Activated gamma-delta T cell (primary cell): Measurements from ENCODE around the gene CACNA1G.

ENCODE experiments used
- DNase-seq: peaks from one replicate; lab custom pipeline; 2025; lab: John Stamatoyannopoulos, UW

CACNA1G gene

GRCh38 chr17:50568659-50569058, 8.1 kb downstream of the CACNA1G start:
- DNase-seq: no peak

- DNase-seq: no peak
Observed at GRCh38 chr17:50569592-50569991, 9.1 kb downstream of the CACNA1G start.

DNA sequence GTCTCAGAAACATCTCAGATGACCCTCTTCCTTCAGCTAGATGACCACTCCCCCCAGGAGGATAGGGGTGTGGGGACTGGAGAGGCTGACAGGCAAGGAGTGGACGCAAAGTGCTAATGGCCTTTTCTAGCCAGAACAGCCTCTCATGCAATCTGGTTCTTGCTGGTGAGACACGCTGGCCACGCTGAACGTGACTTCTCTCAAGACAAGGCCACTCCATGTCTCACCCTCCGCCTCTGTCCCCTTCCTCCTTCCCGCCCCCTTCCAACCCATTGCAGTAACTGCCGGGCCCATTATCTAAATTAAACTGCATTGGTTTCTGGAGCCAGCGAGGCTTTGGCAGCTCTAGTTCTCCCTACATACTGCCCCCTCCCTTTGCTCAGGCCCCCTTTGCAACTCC, 9.5 kb downstream of the CACNA1G start:
- no peak for DNase-seq

GRCh38 chr17:50570528-50570927, 10.0 kb downstream of the CACNA1G start:
- no peak for DNase-seq

DNA sequence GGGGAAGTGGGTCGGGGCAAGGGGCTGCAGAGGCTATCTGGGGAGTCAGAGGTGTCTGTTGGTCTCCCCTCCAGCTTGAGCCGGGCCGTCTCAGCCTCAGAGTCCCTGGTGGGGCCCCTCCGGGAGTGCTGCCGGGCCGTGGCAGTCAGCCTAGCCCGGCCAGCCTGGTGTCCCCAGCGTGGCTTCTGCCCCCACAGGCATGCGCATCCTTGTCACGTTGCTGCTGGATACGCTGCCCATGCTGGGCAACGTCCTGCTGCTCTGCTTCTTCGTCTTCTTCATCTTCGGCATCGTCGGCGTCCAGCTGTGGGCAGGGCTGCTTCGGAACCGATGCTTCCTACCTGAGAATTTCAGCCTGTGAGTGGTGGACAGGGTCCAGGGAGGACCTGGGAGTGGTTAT, 11.2 kb downstream of the CACNA1G start:
- no peak for DNase-seq

DNA sequence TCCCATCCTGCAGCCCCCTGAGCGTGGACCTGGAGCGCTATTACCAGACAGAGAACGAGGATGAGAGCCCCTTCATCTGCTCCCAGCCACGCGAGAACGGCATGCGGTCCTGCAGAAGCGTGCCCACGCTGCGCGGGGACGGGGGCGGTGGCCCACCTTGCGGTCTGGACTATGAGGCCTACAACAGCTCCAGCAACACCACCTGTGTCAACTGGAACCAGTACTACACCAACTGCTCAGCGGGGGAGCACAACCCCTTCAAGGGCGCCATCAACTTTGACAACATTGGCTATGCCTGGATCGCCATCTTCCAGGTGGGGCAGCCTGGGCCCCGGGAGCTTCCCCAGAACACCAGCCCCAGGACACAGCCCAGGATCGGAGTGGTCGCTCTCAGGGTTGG, 12.0 kb downstream of the CACNA1G start:
- DNase-seq: no peak

- DNase-seq: no peak
Observed at GRCh38 chr17:50573866-50574611, 13.5 kb downstream of the CACNA1G start.

DNA sequence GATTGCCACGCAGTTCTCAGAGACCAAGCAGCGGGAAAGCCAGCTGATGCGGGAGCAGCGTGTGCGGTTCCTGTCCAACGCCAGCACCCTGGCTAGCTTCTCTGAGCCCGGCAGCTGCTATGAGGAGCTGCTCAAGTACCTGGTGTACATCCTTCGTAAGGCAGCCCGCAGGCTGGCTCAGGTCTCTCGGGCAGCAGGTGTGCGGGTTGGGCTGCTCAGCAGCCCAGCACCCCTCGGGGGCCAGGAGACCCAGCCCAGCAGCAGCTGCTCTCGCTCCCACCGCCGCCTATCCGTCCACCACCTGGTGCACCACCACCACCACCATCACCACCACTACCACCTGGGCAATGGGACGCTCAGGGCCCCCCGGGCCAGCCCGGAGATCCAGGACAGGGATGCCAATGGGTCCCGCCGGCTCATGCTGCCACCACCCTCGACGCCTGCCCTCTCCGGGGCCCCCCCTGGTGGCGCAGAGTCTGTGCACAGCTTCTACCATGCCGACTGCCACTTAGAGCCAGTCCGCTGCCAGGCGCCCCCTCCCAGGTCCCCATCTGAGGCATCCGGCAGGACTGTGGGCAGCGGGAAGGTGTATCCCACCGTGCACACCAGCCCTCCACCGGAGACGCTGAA, 15.2 kb downstream of the CACNA1G start:
- no peak for DNase-seq

DNA sequence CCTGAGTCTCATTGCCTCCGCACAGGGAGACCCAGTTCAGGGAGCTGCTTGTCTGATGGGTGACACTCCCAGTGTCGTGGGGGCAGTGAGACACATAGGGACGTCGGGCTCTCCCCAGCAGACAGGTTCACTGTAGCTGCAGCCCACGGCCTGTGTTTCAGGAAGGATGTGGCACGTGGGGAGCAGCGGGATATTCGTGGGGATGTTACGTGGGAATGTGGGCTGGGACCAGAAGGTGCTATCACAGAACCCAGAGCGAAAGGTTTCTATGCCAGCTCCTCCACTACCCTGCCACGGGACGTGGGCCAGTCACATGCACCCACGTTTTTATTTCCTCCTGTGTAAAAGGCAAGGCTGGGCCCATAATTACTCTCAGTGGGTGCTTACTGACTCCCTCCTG, 16.3 kb downstream of the CACNA1G start:
- DNase-seq: no peak

GRCh38 chr17:50577451-50577954, 17.0 kb downstream of the CACNA1G start:
- no peak for DNase-seq

DNA sequence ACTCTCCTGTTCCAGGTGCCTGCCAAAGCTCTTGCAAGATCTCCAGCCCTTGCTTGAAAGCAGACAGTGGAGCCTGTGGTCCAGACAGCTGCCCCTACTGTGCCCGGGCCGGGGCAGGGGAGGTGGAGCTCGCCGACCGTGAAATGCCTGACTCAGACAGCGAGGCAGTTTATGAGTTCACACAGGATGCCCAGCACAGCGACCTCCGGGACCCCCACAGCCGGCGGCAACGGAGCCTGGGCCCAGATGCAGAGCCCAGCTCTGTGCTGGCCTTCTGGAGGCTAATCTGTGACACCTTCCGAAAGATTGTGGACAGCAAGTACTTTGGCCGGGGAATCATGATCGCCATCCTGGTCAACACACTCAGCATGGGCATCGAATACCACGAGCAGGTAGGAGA, 17.7 kb downstream of the CACNA1G start:
- no peak for DNase-seq

DNA sequence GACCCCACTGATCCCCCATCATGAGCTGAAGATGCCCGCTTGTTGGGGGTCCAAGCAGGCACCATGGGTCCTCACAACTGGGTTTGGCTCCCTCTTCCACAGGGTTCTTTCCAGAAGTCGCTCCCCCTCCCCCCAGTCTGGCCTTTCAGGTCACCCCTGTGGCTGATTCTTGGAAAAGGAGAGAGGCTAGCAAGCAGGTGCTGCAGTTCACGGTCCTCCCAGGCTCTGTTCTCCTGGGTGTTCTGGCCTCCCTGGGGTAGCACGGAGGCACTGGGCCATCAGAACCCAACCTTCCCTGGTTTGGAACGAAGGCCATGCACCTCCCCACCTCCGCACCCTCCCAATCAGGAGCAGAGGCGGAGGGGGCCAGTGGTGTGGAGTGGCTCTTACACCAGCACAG, 18.9 kb downstream of the CACNA1G start:
- no peak for DNase-seq

- no peak for DNase-seq
Observed at GRCh38 chr17:50580646-50581045, 20.1 kb downstream of the CACNA1G start.

GRCh38 chr17:50581316-50581715, 20.8 kb downstream of the CACNA1G start:
- no peak for DNase-seq

DNA sequence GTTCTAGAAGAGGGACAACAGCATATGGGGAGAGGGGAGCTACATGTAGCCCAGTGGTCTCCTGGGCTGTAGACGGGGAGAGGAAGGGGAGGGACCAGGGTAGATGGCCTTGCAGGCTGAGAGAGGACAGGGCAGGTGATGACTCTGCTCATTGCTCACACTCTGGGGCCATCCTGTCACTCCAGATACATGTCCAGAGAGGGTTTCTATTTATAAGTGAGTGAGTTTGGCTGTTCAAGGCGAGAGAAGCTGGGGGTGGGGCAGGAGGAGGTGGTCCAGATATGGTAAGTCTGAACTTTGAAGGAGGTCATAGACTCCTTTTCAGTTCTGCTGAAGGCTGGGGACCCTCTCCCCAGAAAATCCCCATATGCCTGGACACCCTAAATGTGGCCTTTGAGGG, 22.2 kb downstream of the CACNA1G start:
- DNase-seq: no peak

DNA sequence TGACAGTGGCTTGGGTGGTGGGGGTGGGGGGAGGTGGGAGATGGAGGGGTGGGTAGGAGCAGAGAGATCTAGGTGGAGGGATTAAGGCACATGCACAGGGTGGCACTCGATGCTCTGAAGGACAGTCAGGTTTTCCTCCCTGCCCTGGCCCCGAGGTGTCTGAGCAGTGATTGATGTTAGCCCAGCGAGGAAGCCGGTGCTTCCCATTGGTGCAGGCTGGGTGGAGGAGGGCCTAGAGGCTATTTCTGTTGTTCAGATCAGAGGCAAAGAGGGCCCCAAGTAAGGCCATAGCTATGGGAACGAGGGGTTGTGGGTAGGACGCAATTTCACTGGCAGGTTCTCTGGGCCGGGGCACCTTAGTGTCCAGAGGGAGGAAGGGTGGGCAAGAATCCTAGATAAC, 23.1 kb downstream of the CACNA1G start:
- no peak for DNase-seq

GRCh38 chr17:50584116-50584515, 23.6 kb downstream of the CACNA1G start:
- no peak for DNase-seq

GRCh38 chr17:50584749-50585148, 24.2 kb downstream of the CACNA1G start:
- no peak for DNase-seq

DNA sequence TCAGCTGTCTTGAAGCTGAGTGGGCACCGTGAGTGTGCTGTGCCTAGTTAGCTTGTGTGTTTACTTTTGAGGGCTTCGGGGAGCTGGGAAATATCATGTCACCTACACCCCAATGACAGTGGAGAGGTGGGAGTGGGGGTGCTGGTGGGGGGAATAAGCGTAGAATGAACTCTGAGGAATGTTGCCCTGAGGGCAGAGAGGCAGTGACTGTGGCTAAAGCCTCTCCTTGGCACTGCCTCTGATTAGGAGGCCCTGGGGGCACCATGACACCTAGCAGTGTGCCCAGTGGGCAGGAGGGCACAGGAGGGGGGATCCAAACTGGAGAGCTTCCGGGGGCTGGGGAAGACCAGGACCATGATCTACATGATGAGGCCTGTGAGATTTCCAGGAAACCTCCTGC, 24.8 kb downstream of the CACNA1G start:
- no peak for DNase-seq

GRCh38 chr17:50585891-50586290, 25.4 kb downstream of the CACNA1G start:
- DNase-seq: no peak

DNA sequence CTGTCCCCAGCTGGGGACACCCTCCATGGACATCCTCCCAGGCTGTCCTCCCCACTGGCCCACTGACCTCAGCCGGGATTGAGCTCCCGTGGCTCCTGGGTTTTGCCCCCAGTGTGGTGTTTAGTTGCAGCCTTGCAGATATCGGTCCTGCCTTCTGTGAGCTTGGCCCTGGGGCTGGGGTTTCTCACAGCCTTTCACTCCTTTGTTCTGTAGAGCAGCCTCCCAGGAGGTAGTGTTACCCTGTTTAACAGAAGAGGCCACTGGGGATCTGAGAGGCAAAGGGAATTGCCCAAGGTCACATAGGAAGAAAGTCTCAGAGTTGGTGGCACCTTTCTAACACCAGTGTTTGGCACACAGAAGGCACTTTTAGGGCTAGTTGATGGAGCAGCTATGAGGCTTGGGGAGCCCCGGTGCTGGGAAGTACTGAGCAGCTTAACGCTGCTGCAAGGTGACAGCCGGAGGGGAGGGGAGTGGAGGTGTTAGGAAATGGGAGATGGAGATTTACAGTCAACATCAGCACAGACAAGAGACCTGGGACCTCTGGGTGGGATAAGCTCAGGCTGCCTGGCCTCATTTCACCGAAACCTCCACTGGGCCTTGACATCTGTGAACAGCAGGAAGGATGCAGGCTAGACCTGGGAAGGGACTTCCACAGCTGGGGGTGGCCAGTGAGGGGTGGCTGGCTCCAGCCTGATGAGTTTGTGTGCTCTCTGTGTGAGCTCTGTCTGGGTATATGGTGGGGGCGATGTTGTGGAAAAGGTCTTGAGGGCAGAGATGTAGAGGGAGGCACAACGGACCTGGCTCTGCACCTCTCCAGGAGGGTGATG, 26.1 kb downstream of the CACNA1G start:
- DNase-seq: no peak

DNA sequence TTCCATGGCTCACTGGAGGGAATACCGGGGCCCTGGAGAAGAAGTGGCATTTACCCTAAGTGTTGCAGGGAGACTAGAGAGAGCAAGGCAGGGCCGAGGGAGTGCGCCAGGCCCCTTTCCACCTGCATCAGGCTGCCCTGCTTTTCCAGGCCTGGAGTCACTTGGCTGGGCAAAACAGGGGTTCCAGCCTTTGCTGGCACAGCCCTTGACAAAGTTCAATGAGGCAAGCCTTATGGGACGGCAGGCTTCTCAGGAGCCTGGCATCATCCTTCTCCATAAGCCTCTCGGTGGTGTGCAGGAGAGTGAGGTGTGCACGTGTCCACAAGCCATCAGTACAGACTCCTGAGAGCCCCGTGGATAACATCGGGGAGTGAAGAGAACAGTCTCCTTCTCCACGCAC, 27.1 kb downstream of the CACNA1G start:
- DNase-seq: no peak
